ENCODE results near the gene CTTNBP2. TPM values are rescaled to one million over a fixed set of nuclear protein-coding genes. Genes with fewer than 3 reads are reported as not detected.

The CTTNBP2 gene
- total RNA-seq, 1 donor from 2014 or later: not detected

GRCh38 chr7:117800841-117801240 is 72.4 kb downstream of the CTTNBP2 start:
- intact Hi-C loops (cut with micrococcal nuclease): no loop called here
- H3K36me3 Mint-ChIP-seq (ENCODE audit: low read depth): no peaks in the 10 kb centered on the region
- no peaks in the 10 kb centered on the region for H3K9me3 Mint-ChIP-seq
- no peak overlapping the region for H3K27ac Mint-ChIP-seq
- no peak for DNase-seq
- H3K27me3 Mint-ChIP-seq: no peaks in the 10 kb centered on the region
- no peaks in the 10 kb centered on the region for H3K4me1 Mint-ChIP-seq
- no peak overlapping the region for H3K4me3 Mint-ChIP-seq

- Mint-ChIP-seq H3K27ac (no peak overlapping the region), H3K9me3 (no peaks in the 10 kb centered on the region), H3K27me3 (no peaks in the 10 kb centered on the region), H3K4me1 (no peaks in the 10 kb centered on the region), H3K36me3 (ENCODE audit: low read depth) (no peaks in the 10 kb centered on the region), H3K4me3 (no peak overlapping the region)
- no peak for DNase-seq
- intact Hi-C loops (cut with micrococcal nuclease): no loop called here
These were observed 72.8 kb downstream of the CTTNBP2 start for GRCh38 chr7:117800406-117800805.

- Mint-ChIP-seq H3K27ac (no peak overlapping the region), H3K4me3 (no peak overlapping the region), H3K36me3 (ENCODE audit: low read depth) (no peaks in the 10 kb centered on the region), H3K9me3 (no peaks in the 10 kb centered on the region), H3K4me1 (no peaks in the 10 kb centered on the region), H3K27me3 (peaks cover 2% of the 10 kb centered on the region)
- intact Hi-C loops (cut with micrococcal nuclease): no loop called here
- no peak for DNase-seq
These were observed 76.4 kb downstream of the CTTNBP2 start for GRCh38 chr7:117796889-117797288.

DNA sequence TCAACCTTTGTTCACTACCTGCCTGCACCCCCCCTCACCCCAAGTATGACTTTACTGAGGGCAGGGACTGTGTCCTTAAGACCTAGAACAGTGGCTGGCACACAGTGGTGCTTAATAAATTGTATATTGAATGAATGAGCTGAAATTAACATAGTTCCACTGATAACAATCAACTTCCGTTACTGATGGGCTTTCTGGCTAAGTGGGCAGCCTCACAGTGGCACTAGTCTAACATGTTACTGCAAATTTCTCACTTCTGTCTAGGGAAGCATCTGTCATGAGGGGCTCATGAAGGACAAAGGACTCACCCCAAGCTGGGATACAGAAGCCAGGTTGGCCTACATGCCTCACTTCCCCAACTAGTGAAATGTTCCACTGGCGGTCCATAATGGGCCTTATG is 79.3 kb downstream of the CTTNBP2 start:
- Mint-ChIP-seq H3K27me3 (peaks cover 2% of the 10 kb centered on the region), H3K4me1 (no peaks in the 10 kb centered on the region), H3K4me3 (no peak overlapping the region), H3K9me3 (no peaks in the 10 kb centered on the region), H3K27ac (no peak overlapping the region), H3K36me3 (ENCODE audit: low read depth) (no peaks in the 10 kb centered on the region)
- intact Hi-C loops (cut with micrococcal nuclease): no loop called here
- DNase-seq: no peak

DNA sequence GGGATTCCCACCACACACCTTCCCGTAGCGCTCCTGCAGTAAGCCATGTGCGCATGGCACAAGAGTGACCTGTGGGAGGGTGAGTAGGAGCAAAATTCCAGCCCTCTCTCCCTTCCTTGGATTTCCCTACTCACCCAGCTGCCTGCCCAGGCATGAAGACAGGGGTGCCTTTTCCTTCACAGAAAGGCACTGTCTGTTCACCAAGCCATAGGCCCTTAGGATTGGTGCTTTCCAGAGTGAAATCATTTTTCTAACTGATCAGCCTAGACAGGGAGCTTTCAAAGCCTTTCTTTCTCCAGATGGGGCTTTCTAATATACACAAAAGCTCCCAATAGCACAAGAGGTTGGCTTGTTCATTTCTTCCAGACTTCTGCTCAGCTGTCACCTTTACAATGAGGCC is 79.7 kb downstream of the CTTNBP2 start:
- Mint-ChIP-seq H3K4me1 (no peaks in the 10 kb centered on the region), H3K27ac (no peak overlapping the region), H3K4me3 (no peak overlapping the region), H3K27me3 (peaks cover 2% of the 10 kb centered on the region), H3K36me3 (ENCODE audit: low read depth) (no peaks in the 10 kb centered on the region), H3K9me3 (no peaks in the 10 kb centered on the region)
- intact Hi-C loops (cut with micrococcal nuclease): no loop called here
- no peak for DNase-seq

GRCh38 chr7:117791877-117792780 is 81.1 kb downstream of the CTTNBP2 start:
- DNase-seq: no peak
- H3K27ac Mint-ChIP-seq: no peak overlapping the region
- H3K4me3 Mint-ChIP-seq: no peak overlapping the region
- no peaks in the 10 kb centered on the region for H3K4me1 Mint-ChIP-seq
- intact Hi-C loops (cut with micrococcal nuclease): no loop called here
- H3K36me3 Mint-ChIP-seq (ENCODE audit: low read depth): no peaks in the 10 kb centered on the region
- peaks cover 2% of the 10 kb centered on the region for H3K27me3 Mint-ChIP-seq
- no peaks in the 10 kb centered on the region for H3K9me3 Mint-ChIP-seq

GRCh38 chr7:117790731-117791130 is 82.5 kb downstream of the CTTNBP2 start:
- no peaks in the 10 kb centered on the region for H3K9me3 Mint-ChIP-seq
- DNase-seq: no peak
- no peaks in the 10 kb centered on the region for H3K4me1 Mint-ChIP-seq
- H3K4me3 Mint-ChIP-seq: no peak overlapping the region
- no peak overlapping the region for H3K27ac Mint-ChIP-seq
- no peaks in the 10 kb centered on the region for H3K36me3 Mint-ChIP-seq (ENCODE audit: low read depth)
- intact Hi-C loops (cut with micrococcal nuclease): no loop called here
- H3K27me3 Mint-ChIP-seq: peaks cover 2% of the 10 kb centered on the region

DNA sequence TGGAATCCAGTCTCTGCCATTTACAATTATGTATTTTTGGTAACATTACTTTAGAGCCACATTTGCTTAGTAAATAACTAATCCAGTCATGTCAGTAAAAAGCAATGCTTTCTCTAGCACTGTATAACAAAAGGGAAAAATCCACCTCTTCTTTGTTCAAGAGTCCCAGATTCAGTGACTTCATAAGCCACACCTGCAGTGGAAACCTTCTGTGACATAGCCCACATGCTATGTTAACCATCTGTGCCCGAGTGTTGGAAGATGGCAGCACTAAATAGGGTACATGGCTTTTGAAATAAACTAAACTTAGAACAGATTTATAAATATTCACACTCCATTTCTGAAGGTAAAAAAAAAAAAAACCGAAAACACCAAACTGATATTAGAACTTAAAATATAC is 83.0 kb downstream of the CTTNBP2 start:
- no peak overlapping the region for H3K27ac Mint-ChIP-seq
- H3K4me3 Mint-ChIP-seq: no peak overlapping the region
- intact Hi-C loops (cut with micrococcal nuclease): no loop called here
- no peaks in the 10 kb centered on the region for H3K4me1 Mint-ChIP-seq
- no peak for DNase-seq
- no peaks in the 10 kb centered on the region for H3K36me3 Mint-ChIP-seq (ENCODE audit: low read depth)
- peaks cover 2% of the 10 kb centered on the region for H3K27me3 Mint-ChIP-seq
- H3K9me3 Mint-ChIP-seq: no peaks in the 10 kb centered on the region

DNA sequence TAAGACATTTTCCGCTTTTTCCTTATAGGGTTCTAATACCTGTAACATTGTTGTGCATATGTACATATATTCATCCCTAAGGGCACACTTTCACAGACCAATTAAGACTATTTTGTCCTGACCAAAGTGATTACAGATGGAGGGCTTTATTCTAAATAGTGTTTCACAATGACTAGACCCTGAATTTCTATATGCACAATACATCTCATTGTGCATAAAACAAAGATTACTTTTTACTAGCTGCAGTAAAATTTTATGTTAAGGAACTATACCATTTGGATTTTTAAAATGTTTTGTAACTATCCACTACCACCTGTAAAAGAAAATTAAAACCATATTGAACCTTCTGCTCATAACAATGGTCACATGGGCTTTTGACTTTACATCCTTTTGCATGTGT is 87.8 kb downstream of the CTTNBP2 start:
- H3K4me1 Mint-ChIP-seq: no peaks in the 10 kb centered on the region
- H3K9me3 Mint-ChIP-seq: no peaks in the 10 kb centered on the region

GRCh38 chr7:117784315-117784714 is 88.9 kb downstream of the CTTNBP2 start:
- Mint-ChIP-seq H3K36me3 (ENCODE audit: low read depth) (no peaks in the 10 kb centered on the region), H3K4me3 (no peak overlapping the region), H3K27ac (no peak overlapping the region), H3K9me3 (no peaks in the 10 kb centered on the region), H3K4me1 (no peaks in the 10 kb centered on the region), H3K27me3 (no peaks in the 10 kb centered on the region)
- no peak for DNase-seq
- intact Hi-C loops (cut with micrococcal nuclease): no loop called here

More for the DNA sequence above, 87.8 kb downstream of the CTTNBP2 start:
- Mint-ChIP-seq H3K36me3 (ENCODE audit: low read depth) (no peaks in the 10 kb centered on the region), H3K27me3 (no peaks in the 10 kb centered on the region), H3K27ac (no peak overlapping the region), H3K4me3 (no peak overlapping the region)
- intact Hi-C loops (cut with micrococcal nuclease): no loop called here
- DNase-seq: no peak

GRCh38 chr7:117782761-117783160 is 90.5 kb downstream of the CTTNBP2 start:
- no peaks in the 10 kb centered on the region for H3K27me3 Mint-ChIP-seq
- no peaks in the 10 kb centered on the region for H3K36me3 Mint-ChIP-seq (ENCODE audit: low read depth)
- intact Hi-C loops (cut with micrococcal nuclease): no loop called here
- no peaks in the 10 kb centered on the region for H3K9me3 Mint-ChIP-seq
- DNase-seq: no peak
- no peak overlapping the region for H3K4me3 Mint-ChIP-seq
- no peak overlapping the region for H3K27ac Mint-ChIP-seq
- H3K4me1 Mint-ChIP-seq: no peaks in the 10 kb centered on the region

GRCh38 chr7:117781707-117782106 is 91.5 kb downstream of the CTTNBP2 start:
- Mint-ChIP-seq H3K27ac (no peak overlapping the region), H3K4me1 (no peaks in the 10 kb centered on the region), H3K36me3 (ENCODE audit: low read depth) (no peaks in the 10 kb centered on the region), H3K4me3 (no peak overlapping the region), H3K9me3 (no peaks in the 10 kb centered on the region), H3K27me3 (no peaks in the 10 kb centered on the region)
- intact Hi-C loops (cut with micrococcal nuclease): no loop called here
- no peak for DNase-seq

DNA sequence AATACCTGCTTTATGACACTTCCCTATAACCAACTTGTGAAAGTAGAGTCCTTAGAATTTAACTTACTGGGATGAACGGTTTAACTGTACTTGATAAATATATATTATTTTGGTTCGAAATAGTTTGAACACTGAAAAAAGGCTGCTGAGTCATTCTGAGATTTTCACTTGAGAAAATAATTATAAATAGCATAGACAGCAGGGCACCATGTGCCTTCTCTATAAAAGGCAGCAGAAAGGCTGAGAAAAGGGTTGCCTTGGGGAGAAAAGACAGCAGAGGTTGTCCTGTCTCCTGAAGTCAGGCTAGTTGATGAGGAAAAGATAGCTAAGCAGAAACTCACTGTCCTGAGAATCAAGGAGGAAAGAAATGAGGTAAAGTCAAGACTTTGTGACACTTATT is 92.4 kb downstream of the CTTNBP2 start:
- H3K4me1 Mint-ChIP-seq: no peaks in the 10 kb centered on the region
- H3K36me3 Mint-ChIP-seq (ENCODE audit: low read depth): no peaks in the 10 kb centered on the region
- H3K4me3 Mint-ChIP-seq: no peak overlapping the region

GRCh38 chr7:117777335-117778142 is 95.7 kb downstream of the CTTNBP2 start:
- Mint-ChIP-seq H3K4me3 (no peak overlapping the region), H3K9me3 (no peaks in the 10 kb centered on the region)

More for the DNA sequence above, 92.4 kb downstream of the CTTNBP2 start:
- no peak for DNase-seq
- Mint-ChIP-seq H3K27ac (no peak overlapping the region), H3K9me3 (no peaks in the 10 kb centered on the region), H3K27me3 (no peaks in the 10 kb centered on the region)
- intact Hi-C loops (cut with micrococcal nuclease): no loop called here

More at GRCh38 chr7:117777335-117778142, 95.7 kb downstream of the CTTNBP2 start:
- H3K27ac Mint-ChIP-seq: no peak overlapping the region
- H3K27me3 Mint-ChIP-seq: no peaks in the 10 kb centered on the region
- intact Hi-C loops (cut with micrococcal nuclease): no loop called here
- no peaks in the 10 kb centered on the region for H3K36me3 Mint-ChIP-seq (ENCODE audit: low read depth)
- no peak for DNase-seq
- no peaks in the 10 kb centered on the region for H3K4me1 Mint-ChIP-seq
